ENCODE results near the gene UST.
"Not testable (repeated sequence)": the region's sequence is repeated elsewhere in the genome, so short reads cannot be mapped to it uniquely, and the experiment has no call there.

The UST gene

DNA sequence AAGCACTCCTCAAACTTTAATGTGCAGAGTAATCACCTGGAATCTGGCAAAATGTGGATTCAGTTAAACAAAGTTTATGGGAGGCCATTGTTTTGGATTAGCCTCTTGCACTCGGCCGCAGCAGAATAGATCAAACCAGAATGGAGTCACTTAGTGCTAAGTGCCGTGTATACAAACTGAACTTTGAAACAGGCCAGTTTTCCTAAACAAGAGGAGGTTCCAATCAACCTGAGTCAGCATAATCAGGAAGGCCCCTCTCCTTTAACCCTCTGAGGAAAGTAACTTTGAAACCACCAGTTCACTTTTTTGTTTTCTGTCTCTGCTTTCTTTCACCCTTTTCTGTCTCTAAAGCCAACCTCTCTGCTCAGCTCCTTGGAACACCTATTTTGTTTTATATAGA lies 92.2 kb downstream of the UST start:
- DNase-seq, result no peak

DNA sequence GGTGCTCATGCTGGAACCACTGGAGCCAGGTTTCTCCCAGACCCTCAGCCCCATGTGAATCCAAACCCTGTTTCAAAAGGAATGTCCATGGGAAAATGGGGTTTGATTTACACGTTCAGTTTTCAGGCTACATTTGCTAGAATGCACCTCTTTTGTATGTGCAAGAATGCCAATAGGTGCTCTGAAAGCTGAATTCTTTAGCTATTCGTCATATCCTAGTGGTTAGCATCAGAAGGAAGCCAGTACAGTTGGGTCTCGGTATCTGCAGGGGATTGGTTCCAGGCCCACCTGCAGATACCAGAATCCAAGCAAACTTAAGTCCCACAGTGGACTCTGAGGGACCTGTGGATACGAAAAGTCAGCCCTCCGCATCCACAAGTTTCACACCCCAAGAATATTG lies 93.4 kb downstream of the UST start:
- no peak for DNase-seq

DNA sequence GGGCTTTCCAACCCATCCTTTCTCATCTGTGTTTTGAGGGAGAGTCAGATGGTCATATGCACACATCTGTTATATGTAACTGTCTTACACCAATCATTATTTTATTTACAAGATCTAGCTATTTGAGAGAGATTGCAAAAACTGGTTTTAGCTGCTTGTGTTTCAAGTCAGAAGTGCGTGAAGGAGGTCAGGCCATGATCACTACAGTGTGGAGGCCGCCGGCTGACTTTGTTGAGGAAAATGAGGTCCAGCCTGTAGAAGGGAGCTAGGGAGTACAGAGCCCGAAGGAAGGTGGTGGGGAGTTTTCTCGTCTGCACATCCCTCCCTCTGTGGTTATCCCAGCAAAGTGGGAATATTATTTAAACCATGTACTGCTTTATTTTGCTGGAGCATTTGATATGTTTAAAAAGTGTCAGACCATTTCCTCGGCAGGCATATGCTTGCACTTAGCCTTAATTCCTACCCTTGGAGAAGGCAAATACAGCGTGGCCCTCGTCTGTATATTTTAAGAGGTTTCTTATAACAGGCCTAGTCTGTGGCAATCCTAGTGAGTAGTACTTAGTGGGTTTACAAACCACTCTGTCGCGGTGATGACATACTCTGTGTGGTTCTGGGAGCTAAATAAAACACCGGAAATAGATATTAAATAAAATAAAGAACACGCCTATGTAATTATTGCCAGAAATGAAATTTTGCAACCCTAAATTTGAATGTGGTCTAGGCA lies 95.6 kb downstream of the UST start:
- DNase-seq, result no peak

DNA sequence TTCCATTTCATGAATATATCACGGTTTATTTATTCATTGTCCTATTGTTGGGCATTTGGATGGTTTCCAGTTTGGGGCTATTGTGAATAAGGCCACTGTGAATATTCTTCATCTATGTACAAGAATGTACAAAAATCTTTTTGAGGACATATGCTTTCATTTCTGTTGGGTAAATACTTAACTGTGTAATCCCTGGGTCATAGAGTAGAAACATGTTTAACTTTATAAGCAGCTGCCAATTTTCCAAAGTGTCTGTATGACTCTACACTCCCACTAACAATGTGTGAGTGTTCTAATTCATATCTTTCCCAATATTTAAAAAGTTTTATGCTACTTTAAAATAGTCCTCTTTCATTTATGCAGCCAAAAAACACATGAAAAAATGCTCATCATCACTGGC lies 98.6 kb downstream of the UST start:
- no peak for DNase-seq

DNA sequence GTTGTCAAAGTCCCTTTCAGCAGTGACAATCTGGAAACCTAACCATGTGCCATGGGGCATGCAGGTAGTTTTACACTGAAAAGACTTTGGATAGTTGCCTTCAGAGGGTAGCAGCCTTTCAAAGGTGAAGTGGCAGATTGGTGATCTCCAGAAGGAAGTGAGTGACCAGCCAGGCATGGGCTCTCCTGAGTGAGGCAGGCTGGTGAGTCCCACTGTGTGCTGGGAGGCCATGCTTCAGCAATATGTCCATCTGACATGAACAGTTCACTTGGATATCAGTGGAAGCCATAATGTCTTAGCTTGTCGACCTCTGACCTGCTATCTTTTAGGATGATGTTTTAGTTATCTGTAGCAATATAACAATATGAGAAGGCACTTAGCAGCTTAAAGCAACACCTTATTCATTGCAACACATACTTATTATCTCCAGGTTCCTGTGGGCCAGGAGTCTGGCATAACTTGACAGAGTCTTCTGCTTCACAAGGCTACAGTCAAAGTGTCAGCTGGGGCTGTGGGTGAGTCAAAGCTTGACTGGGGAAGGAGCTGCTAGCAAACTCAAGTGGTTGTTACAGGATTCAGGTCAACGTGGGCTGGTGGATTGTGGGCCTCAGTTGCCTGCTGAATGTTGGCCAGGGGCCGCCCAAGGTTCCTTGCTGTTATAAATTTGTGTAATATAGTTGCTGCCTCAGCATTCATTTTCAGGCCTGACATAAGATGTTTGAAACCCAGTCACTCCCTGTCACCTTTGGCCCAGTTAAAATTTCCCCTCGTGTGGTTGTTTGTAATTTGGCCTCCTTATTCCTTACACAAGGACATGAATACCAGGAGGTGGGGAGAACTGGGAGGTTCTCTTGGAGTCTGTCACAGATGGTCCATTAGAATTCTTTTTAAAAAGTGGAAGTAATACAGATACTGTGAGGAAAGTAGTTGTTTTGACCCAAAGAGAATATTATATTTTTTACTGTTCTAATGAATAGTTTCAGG lies 100.2 kb downstream of the UST start:
- peak in 1 of 5 experiments; percentile 30 for DNase-seq

DNA sequence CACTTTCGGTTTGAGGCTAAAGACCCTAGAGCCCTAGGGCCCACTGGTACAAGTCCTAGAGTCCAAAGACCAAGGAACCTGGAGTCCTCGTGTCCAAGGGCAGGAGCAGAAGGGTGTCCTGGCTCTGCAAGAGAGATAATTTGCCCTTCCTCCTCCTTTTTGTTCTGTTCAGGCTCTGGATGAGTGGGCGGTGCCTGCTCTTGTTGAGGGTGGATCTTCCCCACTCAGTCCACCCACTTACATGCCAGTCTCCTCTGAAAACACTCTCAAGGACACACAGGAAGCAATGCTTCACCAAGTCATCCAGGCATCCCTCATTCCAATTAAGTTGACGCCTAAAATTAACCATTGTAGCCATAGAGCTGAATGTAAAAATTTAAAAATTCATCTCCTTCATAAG lies 102.1 kb downstream of the UST start:
- DNase-seq, result no peak

DNA sequence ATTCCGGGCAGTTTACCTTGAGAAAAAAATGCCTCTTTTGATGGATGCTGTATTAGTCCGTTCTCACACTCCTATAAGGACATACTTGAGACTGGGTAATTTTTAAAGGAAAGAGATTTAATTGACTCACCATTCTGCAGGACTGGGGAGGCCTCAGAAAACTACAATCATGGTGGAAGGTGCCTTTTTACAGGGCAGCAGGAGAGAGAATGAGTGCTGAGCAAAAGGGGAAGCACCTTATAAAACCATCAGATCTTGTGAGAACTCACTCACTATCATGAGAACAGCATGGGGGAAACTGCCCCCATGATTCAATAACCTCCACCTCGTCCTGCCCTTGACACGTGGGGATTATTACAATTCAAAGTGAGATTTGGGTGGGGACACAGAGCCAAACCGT lies 102.6 kb downstream of the UST start:
- not testable (repeated sequence) for DNase-seq

DNA sequence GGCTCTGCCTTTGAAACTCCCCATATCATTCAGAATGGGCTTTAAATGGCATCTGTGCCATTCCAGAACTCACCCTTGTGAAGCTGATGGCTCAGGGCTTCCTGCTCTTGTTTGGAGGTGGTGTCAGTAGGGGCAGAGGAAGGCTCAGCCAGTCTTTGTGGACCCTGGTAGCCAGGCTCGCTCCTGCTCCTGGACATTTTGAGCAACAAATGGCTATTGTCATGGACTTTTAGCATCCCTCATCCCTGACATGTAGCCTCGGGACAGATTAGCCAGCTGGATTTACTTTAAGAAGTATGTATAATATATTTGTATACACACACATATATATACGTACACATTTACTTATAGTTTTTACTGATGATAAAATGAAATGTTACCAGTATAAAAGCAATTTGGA lies 104.1 kb downstream of the UST start:
- no peak for DNase-seq

DNA sequence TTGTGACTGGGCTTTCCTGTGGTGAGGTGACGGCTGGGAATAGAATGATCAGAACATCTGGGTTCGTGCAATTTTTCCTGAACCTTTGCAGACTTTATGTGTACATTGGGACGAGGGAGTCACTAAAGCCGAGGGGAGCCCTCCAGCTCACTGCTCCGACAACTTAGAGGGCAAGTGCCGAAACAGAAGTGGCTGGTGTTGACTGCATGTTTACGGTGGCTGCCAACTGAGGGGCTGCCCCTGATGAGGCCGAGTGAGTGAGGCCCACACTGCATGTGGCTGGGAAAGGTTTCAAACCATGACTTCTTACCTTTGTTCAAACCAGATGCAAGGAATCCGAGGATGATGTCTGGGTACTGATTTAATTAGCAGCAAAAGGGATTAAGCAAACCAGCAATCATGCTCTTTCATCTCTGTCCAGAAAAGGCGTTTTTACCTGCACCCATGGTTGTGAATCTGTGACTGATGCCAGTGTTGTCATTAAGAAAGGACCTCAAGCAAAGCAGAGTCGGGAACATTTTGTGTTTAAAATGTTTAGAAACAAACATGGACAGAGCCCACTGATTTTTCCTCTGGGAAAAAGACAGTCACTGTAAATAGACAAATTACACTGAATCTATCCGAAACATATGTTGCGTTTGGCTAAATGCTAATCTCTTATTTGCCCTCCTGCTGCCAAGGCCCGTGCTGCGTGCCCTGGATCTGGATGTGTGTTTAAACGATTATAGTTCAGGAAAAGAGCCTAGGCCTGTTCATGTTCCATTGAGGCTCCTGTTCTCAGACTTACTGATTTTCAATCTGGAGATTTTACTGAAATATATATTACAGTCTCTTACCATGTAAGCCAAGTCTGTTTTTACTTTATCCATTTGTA lies 105.1 kb downstream of the UST start:
- DNase-seq, result no peak

DNA sequence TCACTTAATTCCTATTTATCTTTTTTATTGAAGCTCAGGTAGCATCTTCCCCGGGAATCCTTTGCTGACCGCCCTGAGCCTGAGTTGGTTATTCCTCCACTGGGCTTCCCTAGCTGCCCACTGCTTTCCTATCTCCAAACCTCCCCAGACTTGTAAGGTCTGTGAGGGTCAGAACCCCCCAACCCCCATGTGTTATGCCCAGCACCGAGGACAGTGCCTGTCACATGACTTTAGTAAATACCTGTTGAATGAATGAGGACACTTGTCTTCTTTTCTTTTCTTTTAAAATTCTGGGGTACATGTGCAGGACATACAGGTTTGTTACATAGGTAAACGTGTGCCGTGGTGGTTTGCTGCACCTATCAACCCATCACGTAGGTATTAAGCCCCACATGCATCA lies 105.9 kb downstream of the UST start:
- no peak for DNase-seq

DNA sequence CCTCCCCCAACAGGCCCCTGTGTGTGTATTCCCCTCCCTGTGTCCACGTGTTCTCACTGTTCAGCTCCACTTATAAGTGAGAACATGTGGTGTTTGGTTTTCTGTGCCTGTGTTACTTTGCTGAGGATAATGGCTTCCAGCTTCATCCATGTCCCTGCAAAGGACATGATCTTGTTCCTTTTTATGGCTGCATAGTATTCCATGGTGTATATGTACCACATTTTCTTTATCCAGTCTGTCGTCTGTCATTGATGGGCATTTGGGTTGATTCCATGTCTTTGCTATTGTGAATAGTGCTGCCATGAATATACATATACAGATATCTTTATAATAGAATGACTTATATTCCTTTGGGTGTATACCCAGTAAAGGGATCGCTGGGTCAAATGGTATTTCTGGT lies 106.3 kb downstream of the UST start:
- not testable (repeated sequence) for DNase-seq

DNA sequence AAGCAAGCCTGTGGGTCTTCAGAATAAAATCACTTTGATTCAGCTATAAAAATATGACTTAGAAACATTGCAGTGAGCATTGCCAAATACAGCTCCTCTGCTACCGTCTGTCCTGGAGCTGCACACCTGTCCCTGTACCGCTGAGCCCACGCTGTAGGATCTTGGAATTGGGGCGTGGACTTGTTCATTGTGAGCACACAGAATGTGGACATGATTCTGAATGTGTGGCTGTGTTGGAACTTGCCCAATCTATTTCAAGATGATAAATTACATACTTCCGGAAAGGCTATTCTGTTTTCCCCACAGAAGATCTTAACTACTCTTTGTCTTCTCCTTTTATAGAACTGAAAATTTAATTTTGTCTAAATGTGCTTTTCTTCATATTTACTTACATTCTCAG lies 107.3 kb downstream of the UST start:
- DNase-seq, result no peak

DNA sequence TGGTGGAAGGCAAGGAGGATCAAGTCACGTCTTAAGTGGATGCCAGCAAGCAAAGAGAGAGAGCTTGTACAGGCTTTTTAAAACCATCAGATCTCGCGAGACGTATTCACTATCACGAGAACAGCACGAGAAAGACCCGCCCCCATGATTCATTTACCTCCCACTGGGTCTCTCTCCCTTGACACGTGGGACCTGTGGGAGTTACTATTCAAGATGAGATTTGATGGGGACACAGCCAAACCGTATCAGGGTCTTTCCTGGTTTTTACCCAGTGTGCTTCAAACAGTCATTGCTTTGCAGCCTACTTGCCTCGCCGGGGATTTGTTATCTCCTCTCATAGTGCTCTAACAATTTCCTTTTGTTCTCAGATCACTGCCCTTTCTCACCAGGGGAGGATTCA lies 108.2 kb downstream of the UST start:
- no peak for DNase-seq

DNA sequence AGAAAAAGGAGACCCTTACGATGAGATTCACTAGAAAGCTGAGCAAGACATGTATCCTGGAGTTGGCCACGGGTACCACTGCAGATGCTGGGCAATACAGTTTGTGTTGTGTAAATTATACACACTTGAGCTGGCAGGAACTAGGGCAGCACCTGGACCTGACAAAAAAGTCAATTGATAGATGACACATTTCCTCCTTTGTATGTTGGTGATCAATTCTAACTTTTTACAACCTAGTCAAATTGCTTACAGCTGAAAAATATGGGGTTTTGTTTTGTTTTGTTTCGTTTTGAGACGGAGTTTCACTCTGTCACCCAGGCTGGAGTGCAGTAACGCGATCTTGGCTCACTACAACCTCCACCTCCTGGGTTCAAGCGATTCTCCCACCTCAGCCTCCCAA lies 108.9 kb downstream of the UST start:
- DNase-seq, result peak in 1 of 5 experiments; percentile 32

DNA sequence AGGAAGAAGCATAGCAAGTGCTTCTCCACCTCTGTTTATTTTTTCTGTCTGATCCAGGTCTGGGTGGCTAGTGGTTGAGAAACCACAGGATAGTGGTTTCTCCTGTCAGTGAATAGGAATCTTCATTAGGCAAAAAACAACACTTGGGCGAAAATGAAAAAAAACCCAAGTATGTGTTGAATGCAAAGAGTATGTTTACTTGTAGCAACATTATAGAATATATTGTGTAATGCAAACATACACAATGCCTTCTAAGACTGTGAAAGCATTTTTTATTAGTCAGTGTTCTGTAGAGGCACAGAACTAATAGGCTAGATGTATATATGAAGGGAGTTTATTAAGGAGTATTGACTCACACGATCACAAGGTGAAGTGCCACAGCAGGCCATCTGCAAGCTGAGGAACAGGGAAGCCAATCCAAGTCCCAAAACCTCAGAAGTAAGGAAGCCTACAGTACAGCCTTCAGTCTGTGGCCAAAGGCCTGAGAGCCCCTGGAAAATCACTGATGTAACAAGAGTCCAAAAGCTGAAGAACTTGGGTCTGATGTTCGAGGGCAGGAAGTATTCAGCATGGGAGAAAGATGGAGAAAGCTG lies 111.1 kb downstream of the UST start:
- DNase-seq, result no peak

DNA sequence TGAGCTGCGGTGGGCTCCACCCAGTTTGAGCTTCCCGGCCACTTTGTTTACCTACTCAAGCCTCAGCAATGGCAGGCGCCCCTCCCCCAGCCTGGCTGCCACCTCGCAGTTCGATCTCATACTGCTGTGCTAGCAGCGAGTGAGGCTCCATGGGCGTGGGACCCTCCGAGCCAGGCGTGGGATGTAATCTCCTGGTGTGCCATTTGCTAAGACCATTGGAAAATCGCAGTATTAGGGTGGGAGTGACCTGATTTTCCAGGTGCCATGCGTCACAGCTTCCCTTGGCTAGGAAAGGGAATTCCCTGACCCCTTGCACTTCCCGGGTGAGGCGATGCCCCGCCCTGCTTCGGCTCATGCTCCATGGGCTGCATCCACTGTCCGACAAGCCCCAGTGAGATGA lies 117.3 kb downstream of the UST start:
- DNase-seq, result not testable (repeated sequence)

DNA sequence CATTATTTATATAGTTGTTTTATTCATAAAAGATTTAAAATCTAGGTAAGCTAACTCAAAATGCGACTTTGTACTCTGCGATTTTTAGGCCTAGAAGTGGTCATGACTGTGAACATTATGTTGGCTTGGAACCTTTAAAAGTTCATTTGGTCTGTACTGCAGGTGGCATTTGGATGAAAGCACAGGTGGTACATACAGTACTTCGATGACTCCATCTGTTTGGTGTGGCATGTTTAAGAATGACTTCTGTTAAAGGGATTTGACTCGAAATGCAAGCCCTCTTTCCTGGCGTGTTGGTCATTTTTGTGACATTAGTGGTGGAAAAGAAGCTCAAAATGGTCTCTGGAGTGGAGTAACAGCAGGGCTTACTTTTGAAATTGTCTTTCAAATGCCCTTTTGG lies 118.1 kb downstream of the UST start:
- DNase-seq, result no peak

DNA sequence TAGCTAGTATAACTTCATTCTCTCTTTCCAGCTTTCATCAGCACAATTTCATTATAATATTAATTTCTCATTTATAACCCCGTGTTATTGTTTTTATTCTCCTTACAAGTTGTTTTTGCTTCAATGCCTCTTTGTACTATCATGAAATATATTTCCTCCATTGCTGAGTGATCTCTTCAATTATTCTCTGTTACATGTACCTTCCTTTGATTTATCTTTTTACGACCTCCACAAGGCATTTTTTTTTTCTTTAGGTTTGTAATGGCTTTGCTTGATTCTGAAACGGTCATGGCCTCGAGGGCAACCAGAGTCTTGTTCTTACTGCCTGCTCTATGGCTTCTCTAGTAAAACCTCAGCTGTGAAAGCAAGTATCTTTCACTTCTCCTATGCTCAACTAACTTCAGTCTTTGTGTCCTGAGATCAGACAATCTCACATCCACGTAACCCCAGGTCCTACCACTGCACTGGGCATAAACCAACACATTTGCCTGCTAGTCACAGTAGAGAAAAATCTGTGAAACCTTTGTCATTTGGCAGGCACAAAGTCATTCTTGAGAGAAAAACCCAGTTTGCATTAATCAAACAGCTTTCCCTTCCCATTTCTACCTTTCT lies 119.9 kb downstream of the UST start:
- peak in 1 of 5 experiments; percentile 19 for DNase-seq

DNA sequence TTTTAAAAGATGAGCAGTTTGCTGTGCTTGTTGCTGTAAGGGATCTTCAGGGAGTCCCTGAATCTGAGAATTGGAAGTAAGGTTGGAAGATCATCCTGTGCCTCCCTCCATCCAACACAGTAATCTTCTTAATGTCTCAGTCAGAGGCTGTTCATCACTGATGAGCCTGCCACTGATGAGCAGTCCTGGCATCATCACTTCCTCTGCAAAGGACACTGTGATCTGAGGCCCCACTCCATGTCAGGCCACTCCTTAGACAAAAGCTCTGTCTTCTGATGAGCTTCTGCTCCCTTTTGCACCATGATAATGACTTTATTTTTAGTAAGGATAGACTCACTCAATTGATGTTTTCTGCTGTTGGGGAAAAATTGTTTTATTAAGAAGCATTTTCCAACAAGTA lies 121.0 kb downstream of the UST start:
- DNase-seq, result peak in 1 of 5 experiments; percentile 29

DNA sequence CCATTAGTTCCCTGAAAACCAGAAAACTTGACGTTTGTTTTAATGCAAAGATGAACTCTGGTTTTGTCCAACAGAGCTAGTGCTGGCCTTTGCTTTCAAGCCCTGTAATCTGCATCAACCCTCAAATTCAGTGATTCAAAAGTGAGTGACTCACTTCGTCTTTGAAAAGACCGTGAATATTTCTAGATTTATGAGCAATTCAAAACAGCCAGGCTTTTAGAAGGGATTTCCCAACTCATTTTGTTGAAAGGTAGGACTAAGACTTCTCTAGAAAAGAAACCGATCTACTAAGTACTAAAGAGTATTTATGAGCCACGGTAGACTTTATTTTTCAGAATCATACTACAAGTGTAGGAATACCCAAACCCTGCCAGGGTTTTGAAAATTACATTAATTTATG lies 121.5 kb downstream of the UST start:
- DNase-seq, result peak in 1 of 5 experiments; percentile 14

DNA sequence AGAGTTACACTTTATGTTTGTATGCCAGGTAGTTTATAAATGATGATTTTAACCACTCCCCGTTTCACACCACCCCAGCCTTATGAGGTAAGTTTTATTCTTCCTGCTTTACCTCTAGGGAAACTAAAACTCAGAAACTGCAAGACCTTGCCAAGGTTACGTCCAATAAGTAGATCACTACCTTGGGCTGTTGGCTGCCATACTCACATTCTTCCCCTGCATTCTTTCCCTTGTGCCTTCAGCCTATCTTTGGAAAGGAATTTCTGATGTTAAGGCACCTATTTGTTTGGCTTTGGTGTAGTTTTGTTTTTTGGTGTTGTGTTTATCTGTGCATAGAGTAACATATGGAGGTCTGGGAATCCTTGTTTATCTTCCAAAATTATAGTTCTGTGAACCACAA lies 122.1 kb downstream of the UST start:
- no peak for DNase-seq

DNA sequence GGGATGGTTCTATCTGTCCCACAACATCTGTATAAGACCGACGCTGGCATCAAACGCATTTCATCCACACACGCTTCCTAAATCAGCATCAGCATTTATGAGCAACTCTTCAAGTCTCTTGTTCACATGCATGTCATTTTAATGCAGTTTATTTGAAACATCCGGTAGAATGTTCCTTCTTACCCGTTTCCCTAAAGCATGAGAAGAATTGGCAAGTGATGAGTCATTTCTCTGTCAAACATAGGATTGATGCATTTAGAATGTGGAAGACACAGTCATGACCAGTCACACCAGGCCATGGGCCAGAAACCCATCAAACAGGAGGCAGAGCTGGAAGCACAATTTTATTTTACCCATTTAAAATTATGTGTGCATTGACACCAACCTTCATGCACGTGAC lies 122.8 kb downstream of the UST start:
- DNase-seq, result no peak

Data from T-helper 2 cell (primary cell).